Esophagus squamous epithelium (tissue), 4 donors: ENCODE results near the gene TENT4B.

Experiments used
- POLR2A ChIP-seq, 4 donors: fragments of 450-650 bp; IDR thresholded peaks; one replicate each; pipeline ENCODE4 v1.6.1; 2017; ENCODE audit warnings: antibody characterized with exemption in 4 of 4, mild to moderate bottlenecking in 4 of 4, moderate library complexity in 3 of 4
- TF ChIP-seq, protein P1 (sequence below), 6 experiments: fragments of 450-650 bp in 4 of 6; fragments of 200-600 bp in 2 of 6; sonication (generic) in 2 of 6; IDR thresholded peaks; one replicate each; pipeline ENCODE4 v1.5.1; 2016 to 2019; ENCODE audit warnings: antibody characterized with exemption in 6 of 6, mild to moderate bottlenecking in 4 of 6, moderate library complexity in 4 of 6

DNA sequence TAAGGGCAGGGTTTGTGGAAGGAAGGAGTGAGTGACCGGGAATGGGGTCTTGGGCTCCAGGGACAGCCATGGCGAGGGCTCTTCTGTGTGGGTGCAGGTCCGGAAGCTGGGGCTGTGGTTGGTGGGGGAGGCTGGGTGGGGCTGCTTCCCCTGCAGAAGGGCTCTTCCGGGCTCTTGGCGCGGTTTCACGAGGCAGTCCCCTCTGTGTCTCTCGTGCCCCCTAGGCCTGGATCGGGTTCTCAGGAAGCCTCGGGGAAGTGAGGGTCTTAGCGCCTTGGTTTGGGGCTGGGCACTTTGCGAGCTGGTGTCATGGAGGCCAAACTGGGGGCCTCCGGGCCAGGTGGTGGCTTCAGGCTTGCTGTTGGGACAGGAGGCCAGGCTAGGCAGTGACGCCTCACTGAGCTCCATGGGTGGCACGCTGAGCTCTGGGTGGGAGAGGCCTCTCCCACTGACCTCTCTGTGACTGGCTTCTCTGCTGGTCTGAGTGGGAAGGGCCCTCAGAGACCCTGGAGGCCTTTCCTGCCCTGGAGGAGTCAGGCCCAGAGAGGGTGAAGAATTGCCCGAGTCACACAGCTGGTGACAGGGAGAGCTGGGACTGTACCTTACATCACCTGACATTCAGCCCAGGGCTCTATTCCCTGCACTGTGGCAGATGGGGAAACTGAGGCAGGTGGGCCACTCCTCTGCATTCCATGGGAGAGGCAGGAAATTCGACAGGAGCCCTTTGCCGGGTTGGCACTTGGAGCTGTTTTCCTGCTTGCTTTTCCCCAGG is 121.4 kb downstream of the TENT4B start:
- TF ChIP-seq, protein P1, sequence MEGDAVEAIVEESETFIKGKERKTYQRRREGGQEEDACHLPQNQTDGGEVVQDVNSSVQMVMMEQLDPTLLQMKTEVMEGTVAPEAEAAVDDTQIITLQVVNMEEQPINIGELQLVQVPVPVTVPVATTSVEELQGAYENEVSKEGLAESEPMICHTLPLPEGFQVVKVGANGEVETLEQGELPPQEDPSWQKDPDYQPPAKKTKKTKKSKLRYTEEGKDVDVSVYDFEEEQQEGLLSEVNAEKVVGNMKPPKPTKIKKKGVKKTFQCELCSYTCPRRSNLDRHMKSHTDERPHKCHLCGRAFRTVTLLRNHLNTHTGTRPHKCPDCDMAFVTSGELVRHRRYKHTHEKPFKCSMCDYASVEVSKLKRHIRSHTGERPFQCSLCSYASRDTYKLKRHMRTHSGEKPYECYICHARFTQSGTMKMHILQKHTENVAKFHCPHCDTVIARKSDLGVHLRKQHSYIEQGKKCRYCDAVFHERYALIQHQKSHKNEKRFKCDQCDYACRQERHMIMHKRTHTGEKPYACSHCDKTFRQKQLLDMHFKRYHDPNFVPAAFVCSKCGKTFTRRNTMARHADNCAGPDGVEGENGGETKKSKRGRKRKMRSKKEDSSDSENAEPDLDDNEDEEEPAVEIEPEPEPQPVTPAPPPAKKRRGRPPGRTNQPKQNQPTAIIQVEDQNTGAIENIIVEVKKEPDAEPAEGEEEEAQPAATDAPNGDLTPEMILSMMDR (IDR thresholded peaks at IDR 0.05): no peak
- TF ChIP-seq POLR2A (IDR thresholded peaks at IDR 0.05): no peak
